ENCODE data around the gene CIRBP.

- TF ChIP-seq GATA2 (IDR thresholded peaks at IDR 0.05; ENCODE audit: low read depth, low read length) (no peak), GATA3 (IDR thresholded peaks at IDR 0.05; ENCODE audit: low read depth, low read length) (no peak)
These were observed 48.3 kb downstream of the CIRBP start for GRCh38 chr19:1317274-1318003.

Data from SH-SY5Y (cell line).